ENCODE measurements around the gene GRIK1.

DNA sequence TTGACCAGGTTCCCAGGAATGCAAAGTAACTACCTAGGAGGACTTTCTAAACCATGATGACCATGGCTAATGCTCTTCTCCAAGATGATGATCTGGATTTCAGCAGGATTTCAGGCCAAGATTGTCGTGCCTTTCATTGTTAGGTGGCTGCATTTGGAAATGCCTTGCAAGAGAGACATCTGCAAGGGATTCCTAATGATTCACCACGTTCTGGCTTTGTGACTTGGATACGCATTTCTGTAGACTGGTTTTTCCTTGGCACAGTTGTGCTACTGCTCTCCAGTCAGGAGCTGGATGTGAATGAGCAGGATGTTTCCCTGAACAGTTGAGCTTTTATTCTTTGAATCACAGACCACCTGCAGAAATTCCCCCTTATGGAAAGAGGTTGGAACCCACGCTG is 428.7 kb downstream of the GRIK1 start:
- TF ChIP-seq POLR2A (IDR thresholded peaks at IDR 0.05; ENCODE audit: low read depth, low read length) = no peak
- no peak for TF ChIP-seq POLR2AphosphoS5 (IDR thresholded peaks at IDR 0.05; ENCODE audit: low read depth, low read length)
